Mucosa of descending colon (tissue), 3 donors: ENCODE results near the gene CACNB2. TPM values are rescaled to one million over a fixed set of nuclear protein-coding genes. Genes with fewer than 3 reads are reported as not detected.

ENCODE experiments used
- ATAC-seq: fragments of 200-7000 bp; cut with Tn5 transposase; one replicate; pipeline ENCODE4 v1.9.1; 2020; ENCODE audit warnings: mild to moderate bottlenecking, moderate library complexity
- DNase-seq, 3 donors: peaks; one replicate each; pipeline ENCODE4 v3.0.0-alpha.2; 2020
- H3K36me3 ChIP-seq: fragments of 200-600 bp; one replicate; pipeline ENCODE4 v1.8.0; 2021; ENCODE audit warnings: low read depth, mild to moderate bottlenecking
- H3K4me1 ChIP-seq: fragments of 200-600 bp; one replicate; pipeline ENCODE4 v1.8.0; 2021; ENCODE audit warnings: low read depth, mild to moderate bottlenecking
- H3K4me3 ChIP-seq: fragments of 200-600 bp; one replicate; pipeline ENCODE4 v1.8.0; 2021; ENCODE audit warnings: mild to moderate bottlenecking
- H3K9me3 ChIP-seq: fragments of 200-600 bp; one replicate; pipeline ENCODE4 v1.8.0; 2021; ENCODE audit warnings: mild to moderate bottlenecking
- intact Hi-C, 2 donors: fragments of 100-400 bp; cut with DNase I in 1 of 2; cut with micrococcal nuclease in 1 of 2; formaldehyde crosslinking; loops; one replicate each; pipeline versions ENCODE4 v1.11.0 to v1.11.1; 2022; cut with DNase I, micrococcal nuclease
- total RNA-seq, 3 donors: library from RNA; stranded (reverse); fragmentation: NEBNext Ultra II Directional in 2 of 3; extraction: Animal tissue kit (Norgen Biotek cat#: 25700) in 2 of 3; gene quantifications; one replicate each; pipeline versions ENCODE4 v1.2.1 to v1.2.4, GENCODE V29; 2021 to 2023
- TF ChIP-seq, protein P1 (sequence below): fragments of 200-600 bp; IDR thresholded peaks from one replicate; pipeline ENCODE4 v1.8.0; 2022; ENCODE audit warnings: antibody characterized with exemption, mild to moderate bottlenecking
- donor health status: DM: no; HTN: no; CAD: no; lungs with moderate emphysema.
- donor health status: DM: no; HTN: no; CAD: no.
- donor health status: DM: no; HTN: yes; CAD: no.

CACNB2 gene
- total RNA-seq, 3 donors from 2014 or later: 13.6 to 26.2 (median 19.8) TPM

DNA sequence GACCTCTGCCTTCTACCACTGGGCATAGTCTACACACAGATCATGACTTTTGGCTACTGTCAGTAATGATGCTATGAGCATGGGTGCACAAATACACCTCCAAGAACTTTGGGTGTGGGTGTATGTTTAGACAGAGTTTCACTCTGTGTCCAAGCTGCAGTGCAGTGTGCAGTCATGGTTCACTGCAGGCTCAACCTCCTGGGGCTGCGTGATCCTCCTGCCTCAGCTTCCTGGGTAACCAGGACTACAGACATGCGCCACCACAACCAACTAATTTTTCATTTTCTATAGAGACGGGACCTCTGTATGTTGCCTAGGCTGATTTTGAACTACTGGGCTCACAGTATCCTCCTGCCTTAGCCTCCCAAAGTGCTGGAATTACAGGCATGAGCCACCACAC lies 316.8 kb downstream of the CACNB2 start:
- ATAC-seq: no peak
- intact Hi-C loops: no loop called here
- DNase-seq: no peak
- Histone ChIP-seq H3K9me3 (no peaks in the 10 kb centered on the region), H3K4me1 (no peaks in the 10 kb centered on the region), H3K4me3 (no peak overlapping the region), H3K36me3 (no peaks in the 10 kb centered on the region)
- TF ChIP-seq, protein P1, sequence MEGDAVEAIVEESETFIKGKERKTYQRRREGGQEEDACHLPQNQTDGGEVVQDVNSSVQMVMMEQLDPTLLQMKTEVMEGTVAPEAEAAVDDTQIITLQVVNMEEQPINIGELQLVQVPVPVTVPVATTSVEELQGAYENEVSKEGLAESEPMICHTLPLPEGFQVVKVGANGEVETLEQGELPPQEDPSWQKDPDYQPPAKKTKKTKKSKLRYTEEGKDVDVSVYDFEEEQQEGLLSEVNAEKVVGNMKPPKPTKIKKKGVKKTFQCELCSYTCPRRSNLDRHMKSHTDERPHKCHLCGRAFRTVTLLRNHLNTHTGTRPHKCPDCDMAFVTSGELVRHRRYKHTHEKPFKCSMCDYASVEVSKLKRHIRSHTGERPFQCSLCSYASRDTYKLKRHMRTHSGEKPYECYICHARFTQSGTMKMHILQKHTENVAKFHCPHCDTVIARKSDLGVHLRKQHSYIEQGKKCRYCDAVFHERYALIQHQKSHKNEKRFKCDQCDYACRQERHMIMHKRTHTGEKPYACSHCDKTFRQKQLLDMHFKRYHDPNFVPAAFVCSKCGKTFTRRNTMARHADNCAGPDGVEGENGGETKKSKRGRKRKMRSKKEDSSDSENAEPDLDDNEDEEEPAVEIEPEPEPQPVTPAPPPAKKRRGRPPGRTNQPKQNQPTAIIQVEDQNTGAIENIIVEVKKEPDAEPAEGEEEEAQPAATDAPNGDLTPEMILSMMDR: no peak

- ATAC-seq (no peak), DNase-seq (no peak)
- no peaks in the 10 kb centered on the region for H3K9me3 ChIP-seq
- no peaks in the 10 kb centered on the region for H3K36me3 ChIP-seq
- no peaks in the 10 kb centered on the region for H3K4me1 ChIP-seq
- intact Hi-C loops: no loop called here
- TF ChIP-seq, protein P1: no peak
- no peak overlapping the region for H3K4me3 ChIP-seq
These were observed 319.8 kb downstream of the CACNB2 start for GRCh38 chr10:18460032-18460431.

GRCh38 chr10:18463673-18464211 lies 323.5 kb downstream of the CACNB2 start:
- Histone ChIP-seq H3K9me3 (no peaks in the 10 kb centered on the region), H3K4me1 (no peaks in the 10 kb centered on the region), H3K36me3 (no peaks in the 10 kb centered on the region), H3K4me3 (no peak overlapping the region)
- TF ChIP-seq, protein P1: no peak
- DNase-seq (no peak), ATAC-seq (no peak)
- intact Hi-C loops: no loop called here

GRCh38 chr10:18469125-18469524 lies 328.9 kb downstream of the CACNB2 start:
- intact Hi-C loops: no loop called here
- Histone ChIP-seq H3K36me3 (no peaks in the 10 kb centered on the region), H3K4me3 (no peak overlapping the region), H3K4me1 (peaks cover 4% of the 10 kb centered on the region), H3K9me3 (no peaks in the 10 kb centered on the region)
- no peak for ATAC-seq
- DNase-seq: no peak
- TF ChIP-seq, protein P1: no peak

DNA sequence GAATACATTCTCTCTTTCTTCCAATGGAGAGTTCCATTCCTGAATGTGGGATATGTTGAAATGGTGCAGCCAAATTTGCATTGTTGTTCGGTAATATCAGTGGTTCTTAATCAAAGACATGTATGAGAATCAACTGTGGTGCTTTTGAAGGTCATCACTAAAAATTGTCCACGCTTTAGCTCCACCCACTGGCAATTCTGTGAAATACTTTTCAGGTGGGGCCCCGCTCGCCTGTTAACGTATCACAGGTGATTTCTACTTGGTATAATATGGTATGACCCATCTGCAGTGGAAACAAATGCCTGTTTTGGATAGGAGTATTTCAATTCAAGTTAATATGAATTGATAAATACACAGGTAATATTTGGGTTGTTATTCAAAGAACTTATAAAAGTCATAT lies 332.8 kb downstream of the CACNB2 start:
- H3K4me3 ChIP-seq: no peak overlapping the region
- H3K9me3 ChIP-seq: no peaks in the 10 kb centered on the region
- H3K36me3 ChIP-seq: no peaks in the 10 kb centered on the region
- TF ChIP-seq, protein P1: no peak
- peak in 1 of 3 donors; percentile 7 for DNase-seq
- ATAC-seq: no peak
- H3K4me1 ChIP-seq: peaks cover 4% of the 10 kb centered on the region
- intact Hi-C loops: no loop called here
